DOHH2 (cell line): Measurements from ENCODE around the gene CMTR2.

Source experiments
- EZH2phosphoT487 ChIP-seq: fragments of 200-600 bp; sonication (generic); IDR thresholded peaks from 2 replicates; pipeline ENCODE4 v1.6.1; 2017; ENCODE audit warnings: borderline replicate concordance, mild to moderate bottlenecking, antibody characterized with exemption, low read length, moderate library complexity, mixed read lengths
- TF ChIP-seq, protein P1 (sequence below): fragments of 200-600 bp; sonication (generic); IDR thresholded peaks from one replicate; pipeline ENCODE4 v1.5.1; 2014; ENCODE audit warnings: antibody characterized with exemption, mild to moderate bottlenecking, low read depth, low read length; ENCODE audit not compliant: poor library complexity, severe bottlenecking

GRCh38 chr16:71283612-71284011 lies 5.6 kb downstream of the CMTR2 start:
- TF ChIP-seq, protein P1, sequence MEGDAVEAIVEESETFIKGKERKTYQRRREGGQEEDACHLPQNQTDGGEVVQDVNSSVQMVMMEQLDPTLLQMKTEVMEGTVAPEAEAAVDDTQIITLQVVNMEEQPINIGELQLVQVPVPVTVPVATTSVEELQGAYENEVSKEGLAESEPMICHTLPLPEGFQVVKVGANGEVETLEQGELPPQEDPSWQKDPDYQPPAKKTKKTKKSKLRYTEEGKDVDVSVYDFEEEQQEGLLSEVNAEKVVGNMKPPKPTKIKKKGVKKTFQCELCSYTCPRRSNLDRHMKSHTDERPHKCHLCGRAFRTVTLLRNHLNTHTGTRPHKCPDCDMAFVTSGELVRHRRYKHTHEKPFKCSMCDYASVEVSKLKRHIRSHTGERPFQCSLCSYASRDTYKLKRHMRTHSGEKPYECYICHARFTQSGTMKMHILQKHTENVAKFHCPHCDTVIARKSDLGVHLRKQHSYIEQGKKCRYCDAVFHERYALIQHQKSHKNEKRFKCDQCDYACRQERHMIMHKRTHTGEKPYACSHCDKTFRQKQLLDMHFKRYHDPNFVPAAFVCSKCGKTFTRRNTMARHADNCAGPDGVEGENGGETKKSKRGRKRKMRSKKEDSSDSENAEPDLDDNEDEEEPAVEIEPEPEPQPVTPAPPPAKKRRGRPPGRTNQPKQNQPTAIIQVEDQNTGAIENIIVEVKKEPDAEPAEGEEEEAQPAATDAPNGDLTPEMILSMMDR: no peak
- no peak for TF ChIP-seq EZH2phosphoT487
